GM12878 (cell line): ENCODE data around the gene NEO1. TPM values are rescaled to one million over a fixed set of nuclear protein-coding genes. Genes with fewer than 3 reads are reported as not detected.

Experiments used
- ATAC-seq: fragments of 200-7000 bp; cut with Tn5 transposase; 3 replicates; pipeline ENCODE4 v1.9.1; 2020; ENCODE audit warnings: mild to moderate bottlenecking, moderate library complexity
- BruUV-seq: library from RNA; stranded (reverse); fragments of 400-500 nt; replicated peaks from 2 replicates; lab custom pipeline; 2021; lab: Mats Ljungman, UMichigan
- CTCF ChIA-PET: fragments of 300-600 bp; sonication (Branson Sonifier 250); formaldehyde crosslinking; extraction: SDS; loops from one replicate; lab custom pipeline; 2021; ENCODE audit warnings: inconsistent platforms; lab: Yijun Ruan, JAX
- POLR2A ChIA-PET: fragments of 350-600 bp; formaldehyde crosslinking; extraction: SDS; loops from one replicate; lab custom pipeline; 2021; ENCODE audit warnings: inconsistent platforms; lab: Charles Lee
- RAD21 ChIA-PET: fragments of 300-600 bp; sonication (Branson Sonifier 250); formaldehyde crosslinking; loops from one replicate; lab custom pipeline; 2023; ENCODE audit warnings: antibody characterized with exemption; ENCODE audit not compliant: unreplicated experiment; lab: Charles Lee
- SMC1A ChIA-PET: fragments of 300-600 bp; sonication (Branson Sonifier 250); formaldehyde crosslinking; loops from one replicate; lab custom pipeline; 2023; ENCODE audit not compliant: unreplicated experiment, uncharacterized antibody; lab: Charles Lee
- DNase-seq: peaks from one replicate; pipeline ENCODE4 v3.0.0-alpha.2; 2011; ENCODE audit warnings: low read depth, low spot score
- FAIRE-seq: peaks from 3 replicates; lab custom pipeline; 2011; peaks lifted over from hg19 to GRCh38; lab: Jason Lieb, UNC
- H2AFZ ChIP-seq: 2 replicates; pipeline ENCODE4 v1.6.0; 2011; ENCODE audit warnings: low read depth, low read length, control low read depth; ENCODE audit not compliant: control insufficient read depth
- H3K27ac ChIP-seq: 2 replicates; pipeline ENCODE4 v1.5.1; 2011; ENCODE audit warnings: control low read depth; ENCODE audit not compliant: control insufficient read depth, insufficient read depth
- H3K27me3 ChIP-seq, 2 experiments: replicated peaks in 1 of 2; 2 replicates each; pipeline versions ENCODE4 v1.6.0 to v1.6.1; 2011; ENCODE audit warnings: low read length in 1 of 2; ENCODE audit not compliant: control insufficient read depth in 2 of 2, insufficient read depth in 2 of 2
- H3K36me3 ChIP-seq, 2 experiments: 2 replicates each; pipeline ENCODE4 v1.5.1; 2011; ENCODE audit warnings: low read length in 1 of 2; ENCODE audit not compliant: control insufficient read depth in 2 of 2, insufficient read depth in 2 of 2
- H3K4me1 ChIP-seq: 2 replicates; pipeline ENCODE4 v1.6.1; 2011; ENCODE audit warnings: mild to moderate bottlenecking, low read length, moderate library complexity, mixed read lengths; ENCODE audit not compliant: control insufficient read depth, insufficient read depth
- H3K4me2 ChIP-seq: 2 replicates; pipeline ENCODE4 v1.6.0; 2011; ENCODE audit warnings: control low read depth; ENCODE audit not compliant: control insufficient read depth, insufficient read depth
- H3K4me3 ChIP-seq: fragments of 200-600 bp; sonication (generic); 2 replicates; pipeline ENCODE4 v1.5.1; 2016
- H3K79me2 ChIP-seq: 2 replicates; pipeline ENCODE4 v1.6.0; 2011; ENCODE audit warnings: low read length; ENCODE audit not compliant: control insufficient read depth, insufficient read depth
- H3K9ac ChIP-seq: 2 replicates; pipeline ENCODE4 v1.8.0; 2011; ENCODE audit warnings: low read length, control low read depth, mixed read lengths; ENCODE audit not compliant: control insufficient read depth, insufficient read depth
- H3K9me3 ChIP-seq: replicated peaks from 3 replicates; pipeline ENCODE4 v1.5.1; 2011; ENCODE audit warnings: mild to moderate bottlenecking, low read length; ENCODE audit not compliant: control insufficient read depth, insufficient read depth
- H4K20me1 ChIP-seq: 2 replicates; pipeline ENCODE4 v1.6.0; 2011; ENCODE audit not compliant: control insufficient read depth, insufficient read depth
- ASH2L ChIP-seq: fragments of 300-600, 200-600 bp; sonication (generic); IDR thresholded peaks from 2 replicates; pipeline ENCODE4 v1.6.1; 2017; ENCODE audit warnings: low read depth, mild to moderate bottlenecking, borderline replicate concordance
- BHLHE40 ChIP-seq, 2 experiments: fragments of 450-650 bp in 1 of 2; IDR thresholded peaks; 2 replicates each; pipeline ENCODE4 v1.6.1; 2011 to 2017; ENCODE audit warnings: low read depth in 2 of 2, borderline replicate concordance in 1 of 2, improper control_type of control experiment in 1 of 2, low read length in 1 of 2, mild to moderate bottlenecking in 1 of 2
- BMI1 ChIP-seq: fragments of 450-650 bp; IDR thresholded peaks from 2 replicates; pipeline ENCODE4 v1.6.1; 2016; ENCODE audit warnings: mild to moderate bottlenecking, moderate library complexity, borderline replicate concordance
- EED ChIP-seq: sonication (generic); IDR thresholded peaks from 2 replicates; pipeline ENCODE4 v1.6.1; 2016; ENCODE audit warnings: antibody characterized with exemption, low read depth
- EGR1 ChIP-seq, 2 experiments: IDR thresholded peaks; 1 replicate in 1 of 2; 2 replicates in 1 of 2; pipeline ENCODE4 v1.6.1; 2011 to 2012; ENCODE audit warnings: low read depth in 2 of 2, low read length in 2 of 2, borderline replicate concordance in 1 of 2, mild to moderate bottlenecking in 1 of 2, moderate library complexity in 1 of 2
- GATAD2B ChIP-seq: fragments of 450-650 bp; conservative IDR thresholded peaks from 2 replicates; pipeline ENCODE4 v1.6.1; 2017; ENCODE audit warnings: low read depth, mild to moderate bottlenecking, moderate library complexity
- HDGF ChIP-seq: fragments of 450-650 bp; IDR thresholded peaks from 2 replicates; pipeline ENCODE4 v1.6.1; 2016; ENCODE audit warnings: antibody characterized with exemption
- LARP7 ChIP-seq: fragments of 450-650 bp; IDR thresholded peaks from 2 replicates; pipeline ENCODE4 v1.6.1; 2017; ENCODE audit warnings: mild to moderate bottlenecking
- PAX8 ChIP-seq: fragments of 450-650 bp; IDR thresholded peaks from 2 replicates; pipeline ENCODE4 v1.6.1; 2017; ENCODE audit warnings: mild to moderate bottlenecking, moderate library complexity
- RB1 ChIP-seq: fragments of 450-650 bp; formaldehyde crosslinking; IDR thresholded peaks from 2 replicates; pipeline ENCODE4 v1.6.1; 2017; ENCODE audit warnings: mild to moderate bottlenecking, borderline replicate concordance
- RCOR1 ChIP-seq: conservative IDR thresholded peaks from 2 replicates; pipeline ENCODE4 v1.6.1; 2012; ENCODE audit warnings: low read depth, low read length, improper control_type of control experiment
- SIX5 ChIP-seq: IDR thresholded peaks from 2 replicates; pipeline ENCODE4 v1.6.1; 2011; ENCODE audit warnings: mild to moderate bottlenecking, low read depth, low read length, moderate library complexity; ENCODE audit not compliant: severe bottlenecking
- SPI1 ChIP-seq: IDR thresholded peaks from 2 replicates; pipeline ENCODE4 v1.6.1; 2011; ENCODE audit warnings: low read depth, mild to moderate bottlenecking, low read length, moderate library complexity, borderline replicate concordance; ENCODE audit not compliant: insufficient read depth
- YBX1 ChIP-seq: fragments of 450-650 bp; IDR thresholded peaks from 2 replicates; pipeline ENCODE4 v1.6.1; 2016; ENCODE audit warnings: antibody characterized with exemption
- ZBED1 ChIP-seq: IDR thresholded peaks from 2 replicates; pipeline ENCODE4 v1.6.1; 2016; ENCODE audit warnings: borderline replicate concordance
- ZNF24 ChIP-seq: fragments of 450-650 bp; IDR thresholded peaks from 2 replicates; pipeline ENCODE4 v1.6.1; 2017; ENCODE audit warnings: antibody characterized with exemption, mild to moderate bottlenecking
- ZNF622 ChIP-seq: fragments of 450-650 bp; IDR thresholded peaks from 2 replicates; pipeline ENCODE4 v1.6.1; 2017; ENCODE audit warnings: mild to moderate bottlenecking, inconsistent platforms
- WGBS: methylation state at CpG from one replicate; pipeline ENCODE4 v1.1.6; 2016; ENCODE audit warnings: low lambda C conversion rate; ENCODE audit not compliant: insufficient replicate concordance, insufficient coverage; ENCODE audit errors: missing lambda C conversion rate; 5-methylcytosine and 5-hydroxymethylcytosine counted together
- in situ Hi-C: fragments of 300-500 bp; cut with MboI; formaldehyde crosslinking; loops from 9 replicates; pipeline ENCODE4 v1.14.3; 2018; ENCODE audit warnings: mixed read lengths
- intact Hi-C: fragments of 100-400 bp; cut with micrococcal nuclease; formaldehyde crosslinking; loops from one replicate; pipeline ENCODE4 v1.14.2; 2022; ENCODE audit not compliant: unreplicated experiment
- polyA plus RNA-seq, 11 experiments: library from polyadenylated mRNA; depleted of rRNA in 4 of 11; unstranded in 6 of 11; stranded (reverse) in 5 of 11; fragments of >200 nt; fragmentation: Nextera tagmentation in 4 of 11; fragmentation: Illumina TruSeq in 1 of 11; extraction: Ambion mirVana in 4 of 11; extraction: Trizol in 1 of 11; gene quantifications; 1 replicate in 1 of 11; 2 replicates in 10 of 11; pipeline versions ENCODE4 v1.2.1 to v1.2.3, GENCODE V29; 2011 to 2016; ENCODE audit warnings: inconsistent platforms in 2 of 11, missing spikeins in 2 of 11, low read depth in 1 of 11
- total RNA-seq, 4 experiments: library from RNA; depleted of rRNA in 3 of 4; stranded (reverse); fragments of >200 nt in 3 of 4; fragmentation: Illumina TruSeq in 1 of 4; extraction: Trizol in 1 of 4; gene quantifications; 2 replicates each; pipeline versions ENCODE4 v1.2.1 to v1.2.3, GENCODE V29; 2013 to 2021
- TF ChIP-seq, protein P1 (sequence below): fragments of 450-650 bp; IDR thresholded peaks from 2 replicates; pipeline ENCODE4 v1.6.1; 2014; ENCODE audit warnings: mild to moderate bottlenecking
- TF ChIP-seq, protein P2 (sequence below): fragments of 150-350 bp; IDR thresholded peaks from 2 replicates; pipeline ENCODE4 v1.6.1; 2016; ENCODE audit warnings: low read depth, low read length

NEO1 gene
- total and polyA plus RNA-seq, 10 of the 15 experiments (the other 5 are each of a cell fraction or from before 2014, with no cell fraction given) = 0.03 to 2.0 (median 0.32) TPM

DNA sequence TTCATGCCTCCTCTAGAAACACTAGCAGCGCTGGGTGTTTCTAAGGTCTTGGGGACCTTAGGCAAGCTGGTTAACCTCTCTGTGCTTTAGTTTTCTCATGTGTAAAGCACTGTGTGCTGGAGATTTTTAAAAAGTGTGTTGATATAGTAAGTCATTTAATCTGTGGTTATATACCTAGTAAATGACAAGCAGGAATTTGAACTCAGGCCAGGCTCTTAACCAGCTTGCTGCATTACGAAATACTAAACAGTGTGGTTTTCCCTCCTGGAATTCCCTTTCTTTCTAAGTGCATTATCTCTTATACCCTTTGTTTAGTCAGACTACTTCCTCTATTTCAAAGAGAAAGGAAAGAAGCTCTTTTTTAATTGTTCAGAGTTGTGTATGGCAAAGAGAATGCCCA is 26.5 kb downstream of the NEO1 start (continued):
- no peak for TF ChIP-seq RB1
- TF ChIP-seq, all 136 proteins: peak for 0

DNA sequence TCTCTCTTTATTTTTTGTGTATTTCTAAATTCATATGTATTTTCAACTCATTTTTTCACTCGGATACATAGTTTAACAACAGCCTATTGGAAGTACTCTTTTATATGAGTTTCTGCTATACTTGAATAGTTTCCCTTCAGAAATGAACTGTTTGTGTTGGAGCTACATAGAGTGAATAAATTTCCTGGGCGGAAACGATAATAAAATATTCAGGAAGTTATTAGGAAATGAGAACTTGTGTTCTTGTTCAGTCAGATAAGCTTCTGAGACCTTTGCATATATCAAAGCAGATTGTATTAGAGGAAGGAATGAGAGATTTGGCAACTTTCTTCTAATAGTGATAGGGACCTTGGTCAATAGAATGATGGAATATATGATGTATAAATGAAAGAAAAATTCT is 27.3 kb downstream of the NEO1 start:
- RAD21 ChIA-PET = interaction anchor here (1.2 to 2.0 kb wide), 2 partner anchors 358 to 480 kb away, joined by 5 to 6 read pairs; no protein-coding TSS in a partner anchor
- in situ Hi-C loops = no loop called here
- no peak for FAIRE-seq

More for the DNA sequence above, 27.3 kb downstream of the NEO1 start:
- no peak overlapping the region for H3K4me2 ChIP-seq
- H3K27me3 ChIP-seq = no peaks in the 10 kb centered on the region
- no peak overlapping the region for H2AFZ ChIP-seq
- ChIA-PET CTCF (interaction anchor here (1.0 to 2.1 kb wide), 3 partner anchors 43 to 358 kb away, joined by 3 to 14 read pairs (median 4); no protein-coding TSS in a partner anchor), SMC1A (interaction anchor here (1.6 kb wide), 1 partner anchor 357 kb away, joined by 9 read pairs; no protein-coding TSS in a partner anchor), POLR2A (interaction anchor here (0.6 kb wide), 1 partner anchor 312 kb away, joined by 3 read pairs; no protein-coding TSS in a partner anchor)
- intact Hi-C loops = loop anchor here (5.0 kb wide), 1 partner anchor 477 kb away; no protein-coding TSS in a partner anchor
- H3K9ac ChIP-seq = no peak overlapping the region
- no peaks in the 10 kb centered on the region for H3K36me3 ChIP-seq
- H3K9me3 ChIP-seq = no peaks in the 10 kb centered on the region
- TF ChIP-seq RCOR1 = no peak
- TF ChIP-seq BHLHE40 (IDR thresholded peaks at IDR 0.05; ENCODE audit: borderline replicate concordance in 1 of 2, low read depth in 2 of 2, low read length in 1 of 2) = no peak
- no peak for TF ChIP-seq YBX1
- no peak for TF ChIP-seq BMI1
- TF ChIP-seq EED = no peak
- no peak for TF ChIP-seq ASH2L
- TF ChIP-seq SIX5 = no peak
- TF ChIP-seq HDGF = no peak
- TF ChIP-seq ZNF24 = no peak
- TF ChIP-seq ZNF622 = no peak
- no peak for TF ChIP-seq SPI1
- no peak for TF ChIP-seq PAX8
- TF ChIP-seq GATAD2B = no peak
- no peak for TF ChIP-seq LARP7
- TF ChIP-seq, protein P1, sequence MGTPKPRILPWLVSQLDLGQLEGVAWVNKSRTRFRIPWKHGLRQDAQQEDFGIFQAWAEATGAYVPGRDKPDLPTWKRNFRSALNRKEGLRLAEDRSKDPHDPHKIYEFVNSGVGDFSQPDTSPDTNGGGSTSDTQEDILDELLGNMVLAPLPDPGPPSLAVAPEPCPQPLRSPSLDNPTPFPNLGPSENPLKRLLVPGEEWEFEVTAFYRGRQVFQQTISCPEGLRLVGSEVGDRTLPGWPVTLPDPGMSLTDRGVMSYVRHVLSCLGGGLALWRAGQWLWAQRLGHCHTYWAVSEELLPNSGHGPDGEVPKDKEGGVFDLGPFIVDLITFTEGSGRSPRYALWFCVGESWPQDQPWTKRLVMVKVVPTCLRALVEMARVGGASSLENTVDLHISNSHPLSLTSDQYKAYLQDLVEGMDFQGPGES = no peak
- TF ChIP-seq EGR1 (IDR thresholded peaks at IDR 0.05; ENCODE audit: borderline replicate concordance in 1 of 2, low read depth in 2 of 2, low read length in 2 of 2) = no peak
- TF ChIP-seq, protein P2, sequence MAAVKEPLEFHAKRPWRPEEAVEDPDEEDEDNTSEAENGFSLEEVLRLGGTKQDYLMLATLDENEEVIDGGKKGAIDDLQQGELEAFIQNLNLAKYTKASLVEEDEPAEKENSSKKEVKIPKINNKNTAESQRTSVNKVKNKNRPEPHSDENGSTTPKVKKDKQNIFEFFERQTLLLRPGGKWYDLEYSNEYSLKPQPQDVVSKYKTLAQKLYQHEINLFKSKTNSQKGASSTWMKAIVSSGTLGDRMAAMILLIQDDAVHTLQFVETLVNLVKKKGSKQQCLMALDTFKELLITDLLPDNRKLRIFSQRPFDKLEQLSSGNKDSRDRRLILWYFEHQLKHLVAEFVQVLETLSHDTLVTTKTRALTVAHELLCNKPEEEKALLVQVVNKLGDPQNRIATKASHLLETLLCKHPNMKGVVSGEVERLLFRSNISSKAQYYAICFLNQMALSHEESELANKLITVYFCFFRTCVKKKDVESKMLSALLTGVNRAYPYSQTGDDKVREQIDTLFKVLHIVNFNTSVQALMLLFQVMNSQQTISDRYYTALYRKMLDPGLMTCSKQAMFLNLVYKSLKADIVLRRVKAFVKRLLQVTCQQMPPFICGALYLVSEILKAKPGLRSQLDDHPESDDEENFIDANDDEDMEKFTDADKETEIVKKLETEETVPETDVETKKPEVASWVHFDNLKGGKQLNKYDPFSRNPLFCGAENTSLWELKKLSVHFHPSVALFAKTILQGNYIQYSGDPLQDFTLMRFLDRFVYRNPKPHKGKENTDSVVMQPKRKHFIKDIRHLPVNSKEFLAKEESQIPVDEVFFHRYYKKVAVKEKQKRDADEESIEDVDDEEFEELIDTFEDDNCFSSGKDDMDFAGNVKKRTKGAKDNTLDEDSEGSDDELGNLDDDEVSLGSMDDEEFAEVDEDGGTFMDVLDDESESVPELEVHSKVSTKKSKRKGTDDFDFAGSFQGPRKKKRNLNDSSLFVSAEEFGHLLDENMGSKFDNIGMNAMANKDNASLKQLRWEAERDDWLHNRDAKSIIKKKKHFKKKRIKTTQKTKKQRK = no peak
- no peak for TF ChIP-seq ZBED1
- H3K79me2 ChIP-seq = no peaks in the 10 kb centered on the region
- no peaks in the 10 kb centered on the region for H4K20me1 ChIP-seq
- BruUV-seq = no TSS peak
- H3K4me3 ChIP-seq = no peak overlapping the region
- DNase-seq = no peak
- no peak for ATAC-seq
- no peak overlapping the region for H3K27ac ChIP-seq
- H3K4me1 ChIP-seq = no peaks in the 10 kb centered on the region
- 41% methylated on average over 3 of the region's 3 CpGs for WGBS
